HepG2 (cell line): Measurements from ENCODE around the gene MAP2K5. TPM values are rescaled to one million over a fixed set of nuclear protein-coding genes. Genes with fewer than 3 reads are reported as not detected.

ENCODE experiments used
- ELF4 ChIP-seq: sonication (generic); formaldehyde crosslinking; IDR thresholded peaks from 2 replicates; pipeline ENCODE4 v1.5.0; 2020; ENCODE audit warnings: missing genetic modification reagents, mild to moderate bottlenecking, moderate library complexity, borderline replicate concordance
- FLYWCH1 ChIP-seq: sonication (generic); formaldehyde crosslinking; IDR thresholded peaks from 2 replicates; pipeline ENCODE4 v1.8.1; 2023; ENCODE audit warnings: mild to moderate bottlenecking, missing genetic modification reagents
- FOSL1 ChIP-seq: sonication (generic); formaldehyde crosslinking; IDR thresholded peaks from 2 replicates; pipeline ENCODE4 v1.9.0; 2021; ENCODE audit warnings: missing genetic modification reagents, borderline replicate concordance
- FOXA3 ChIP-seq: IDR thresholded peaks from 2 replicates; pipeline ENCODE4 v1.6.1; 2016; ENCODE audit warnings: missing genetic modification reagents, missing compliant biosample characterization
- FOXC1 ChIP-seq: sonication (generic); formaldehyde crosslinking; IDR thresholded peaks from 2 replicates; pipeline ENCODE4 v1.8.0; 2022; ENCODE audit warnings: mild to moderate bottlenecking, missing genetic modification reagents, borderline replicate concordance
- HOXA7 ChIP-seq: sonication (generic); formaldehyde crosslinking; IDR thresholded peaks from 2 replicates; pipeline ENCODE4 v1.8.1; 2022; ENCODE audit warnings: mild to moderate bottlenecking, missing genetic modification reagents, moderate library complexity
- KDM2A ChIP-seq: sonication (generic); formaldehyde crosslinking; IDR thresholded peaks from 2 replicates; pipeline ENCODE4 v1.4.0; 2020; ENCODE audit warnings: low read depth, missing genetic modification reagents, borderline replicate concordance
- KDM5B ChIP-seq: sonication (generic); formaldehyde crosslinking; IDR thresholded peaks from 2 replicates; pipeline ENCODE4 v1.4.0; 2020; ENCODE audit warnings: missing genetic modification reagents, mild to moderate bottlenecking, borderline replicate concordance
- KLF9 ChIP-seq: IDR thresholded peaks from 2 replicates; pipeline ENCODE4 v1.6.1; 2016; ENCODE audit warnings: low read depth
- MXI1 ChIP-seq: IDR thresholded peaks from 3 replicates; pipeline ENCODE4 v1.6.1; 2012; ENCODE audit warnings: low read depth, low read length, inconsistent platforms, borderline replicate concordance
- PITX1 ChIP-seq: sonication (generic); formaldehyde crosslinking; IDR thresholded peaks from 2 replicates; pipeline ENCODE4 v1.5.1; 2020; ENCODE audit warnings: mild to moderate bottlenecking, missing genetic modification reagents
- REPIN1 ChIP-seq: sonication (generic); formaldehyde crosslinking; IDR thresholded peaks from 2 replicates; pipeline ENCODE4 v1.8.0; 2022; ENCODE audit warnings: missing genetic modification reagents, low read depth, mild to moderate bottlenecking, borderline replicate concordance
- SIN3A ChIP-seq: IDR thresholded peaks from 2 replicates; pipeline ENCODE4 v1.6.1; 2011; ENCODE audit warnings: low read depth, mild to moderate bottlenecking, control low read depth, low read length, borderline replicate concordance
- SP2 ChIP-seq: sonication (generic); formaldehyde crosslinking; IDR thresholded peaks from 2 replicates; pipeline ENCODE4 v1.5.1; 2020; ENCODE audit warnings: mild to moderate bottlenecking, missing genetic modification reagents
- TCF7L2 ChIP-seq: IDR thresholded peaks from 2 replicates; pipeline ENCODE4 v1.6.1; 2011; ENCODE audit warnings: mild to moderate bottlenecking, low read depth, low read length, moderate library complexity
- ZEB1 ChIP-seq: IDR thresholded peaks from 2 replicates; pipeline ENCODE4 v1.6.1; 2012; ENCODE audit warnings: mild to moderate bottlenecking, low read depth, inconsistent platforms; ENCODE audit not compliant: insufficient replicate concordance
- ZKSCAN8 ChIP-seq: IDR thresholded peaks from 2 replicates; pipeline ENCODE4 v1.6.1; 2016; ENCODE audit warnings: borderline replicate concordance, missing genetic modification reagents, missing compliant biosample characterization
- ZNF232 ChIP-seq: sonication (generic); formaldehyde crosslinking; IDR thresholded peaks from 2 replicates; pipeline ENCODE4 v1.4.0; 2020; ENCODE audit warnings: missing genetic modification reagents, borderline replicate concordance
- ZNF274 ChIP-seq: sonication (generic); formaldehyde crosslinking; IDR thresholded peaks from 2 replicates; pipeline ENCODE4 v1.5.1; 2020; ENCODE audit warnings: mild to moderate bottlenecking, missing genetic modification reagents
- ZNF33A ChIP-seq: sonication (generic); formaldehyde crosslinking; IDR thresholded peaks from 2 replicates; pipeline ENCODE4 v1.5.1; 2020; ENCODE audit warnings: missing genetic modification reagents, mild to moderate bottlenecking, moderate library complexity, borderline replicate concordance
- ZNF451 ChIP-seq: sonication (generic); formaldehyde crosslinking; IDR thresholded peaks from 2 replicates; pipeline ENCODE4 v1.5.0; 2020; ENCODE audit warnings: mild to moderate bottlenecking, missing genetic modification reagents
- ZNF512B ChIP-seq: sonication (generic); formaldehyde crosslinking; IDR thresholded peaks from 2 replicates; pipeline ENCODE4 v1.5.1; 2020; ENCODE audit warnings: missing genetic modification reagents, mild to moderate bottlenecking, borderline replicate concordance
- ZNF552 ChIP-seq: sonication (generic); formaldehyde crosslinking; IDR thresholded peaks from 2 replicates; pipeline ENCODE4 v1.9.0; 2022; ENCODE audit warnings: missing genetic modification reagents, mild to moderate bottlenecking, borderline replicate concordance
- ZNF580 ChIP-seq: IDR thresholded peaks from 2 replicates; pipeline ENCODE4 v1.6.1; 2016; ENCODE audit warnings: low read depth, borderline replicate concordance
- polyA plus RNA-seq, 8 experiments: library from polyadenylated mRNA; depleted of rRNA in 3 of 8; stranded (reverse) in 7 of 8; unstranded in 1 of 8; fragments of >200 nt; fragmentation: Illumina TruSeq in 4 of 8; extraction: Trizol in 4 of 8; gene quantifications; 2 replicates each; pipeline versions ENCODE4 v1.2.1 to v1.2.3, GENCODE V29; 2011 to 2016; ENCODE audit warnings: low read depth in 4 of 8, missing spikeins in 1 of 8, mixed read lengths in 1 of 8; ENCODE audit not compliant: insufficient read depth in 1 of 8
- total RNA-seq, 5 experiments: library from RNA; depleted of rRNA; stranded (reverse); fragments of >200 nt; fragmentation: Illumina TruSeq; extraction: Trizol; gene quantifications; 2 replicates each; pipeline ENCODE4 v1.2.3, GENCODE V29; 2016; ENCODE audit warnings: low read depth in 1 of 5
- TF ChIP-seq, protein P1 (sequence below): sonication (generic); formaldehyde crosslinking; IDR thresholded peaks from 2 replicates; pipeline ENCODE4 v1.5.0; 2020; ENCODE audit warnings: mild to moderate bottlenecking, missing genetic modification reagents

Gene MAP2K5
- total and polyA plus RNA-seq, 2 of the 13 experiments (the other 11 are each of a cell fraction or from before 2014, with no cell fraction given): 4.0 to 4.3 TPM

- TF ChIP-seq REPIN1 (CRISPR knock-in tag) (no peak; the same call in 1 of the 2 replicates), FOXC1 (CRISPR knock-in tag) (no peak), ELF4 (CRISPR knock-in tag) (no peak), ZNF451 (CRISPR knock-in tag) (no peak), ZNF33A (no peak), FOSL1 (CRISPR knock-in tag) (no peak), ZNF580 (peak; percentile 54; the same call in 1 of the 2 replicates), PITX1 (peak; percentile 70), FOXA3 (peak; percentile 71), KLF9 (CRISPR knock-in tag) (no peak), KDM5B (CRISPR knock-in tag) (no peak; the same call in 1 of the 2 replicates), SP2 (no peak), SIN3A (peak; percentile 55; the same call in 1 of the 2 replicates), ZEB1 (peak; percentile 34), HOXA7 (CRISPR knock-in tag) (no peak), KDM2A (CRISPR knock-in tag) (no peak), ZNF552 (0 out of 2 replicates have a peak, but pooled peaks have one; percentile 29), FLYWCH1 (no peak), ZKSCAN8 (no peak), ZNF274 (peak; percentile 20; the same call in 1 of the 2 replicates), ZNF232 (no peak), ZNF512B (no peak), MXI1 (no peak; the same call in 2 of the 3 replicates), TCF7L2 (no peak)
- TF ChIP-seq, protein P1, sequence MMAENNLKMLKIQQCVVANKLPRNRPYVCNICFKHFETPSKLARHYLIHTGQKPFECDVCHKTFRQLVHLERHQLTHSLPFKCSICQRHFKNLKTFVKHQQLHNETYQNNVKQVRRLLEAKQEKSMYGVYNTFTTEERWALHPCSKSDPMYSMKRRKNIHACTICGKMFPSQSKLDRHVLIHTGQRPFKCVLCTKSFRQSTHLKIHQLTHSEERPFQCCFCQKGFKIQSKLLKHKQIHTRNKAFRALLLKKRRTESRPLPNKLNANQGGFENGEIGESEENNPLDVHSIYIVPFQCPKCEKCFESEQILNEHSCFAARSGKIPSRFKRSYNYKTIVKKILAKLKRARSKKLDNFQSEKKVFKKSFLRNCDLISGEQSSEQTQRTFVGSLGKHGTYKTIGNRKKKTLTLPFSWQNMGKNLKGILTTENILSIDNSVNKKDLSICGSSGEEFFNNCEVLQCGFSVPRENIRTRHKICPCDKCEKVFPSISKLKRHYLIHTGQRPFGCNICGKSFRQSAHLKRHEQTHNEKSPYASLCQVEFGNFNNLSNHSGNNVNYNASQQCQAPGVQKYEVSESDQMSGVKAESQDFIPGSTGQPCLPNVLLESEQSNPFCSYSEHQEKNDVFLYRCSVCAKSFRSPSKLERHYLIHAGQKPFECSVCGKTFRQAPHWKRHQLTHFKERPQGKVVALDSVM (CRISPR knock-in tag): 0 out of 2 replicates have a peak, but pooled peaks have one; percentile 17
Measured at GRCh38 chr15:67843571-67844387, 301.3 kb downstream of the MAP2K5 start (continued).
